Mucosa of descending colon (tissue), 3 donors: ENCODE measurements around the gene UBXN2A. TPM values are rescaled to one million over a fixed set of nuclear protein-coding genes. Genes with fewer than 3 reads are reported as not detected.
"Not testable (repeated sequence)": the region's sequence is repeated elsewhere in the genome, so short reads cannot be mapped to it uniquely, and the experiment has no call there.

Source experiments
- ATAC-seq: fragments of 200-7000 bp; cut with Tn5 transposase; one replicate; pipeline ENCODE4 v1.9.1; 2020; ENCODE audit warnings: mild to moderate bottlenecking, moderate library complexity
- DNase-seq, 3 donors: peaks; one replicate each; pipeline ENCODE4 v3.0.0-alpha.2; 2020
- H3K36me3 ChIP-seq: fragments of 200-600 bp; one replicate; pipeline ENCODE4 v1.8.0; 2021; ENCODE audit warnings: low read depth, mild to moderate bottlenecking
- H3K4me1 ChIP-seq: fragments of 200-600 bp; one replicate; pipeline ENCODE4 v1.8.0; 2021; ENCODE audit warnings: low read depth, mild to moderate bottlenecking
- H3K4me3 ChIP-seq: fragments of 200-600 bp; one replicate; pipeline ENCODE4 v1.8.0; 2021; ENCODE audit warnings: mild to moderate bottlenecking
- H3K9me3 ChIP-seq: fragments of 200-600 bp; one replicate; pipeline ENCODE4 v1.8.0; 2021; ENCODE audit warnings: mild to moderate bottlenecking
- intact Hi-C, 2 donors: fragments of 100-400 bp; cut with DNase I in 1 of 2; cut with micrococcal nuclease in 1 of 2; formaldehyde crosslinking; loops; one replicate each; pipeline versions ENCODE4 v1.11.0 to v1.11.1; 2022; cut with DNase I, micrococcal nuclease
- total RNA-seq, 3 donors: library from RNA; stranded (reverse); fragmentation: NEBNext Ultra II Directional in 2 of 3; extraction: Animal tissue kit (Norgen Biotek cat#: 25700) in 2 of 3; gene quantifications; one replicate each; pipeline versions ENCODE4 v1.2.1 to v1.2.4, GENCODE V29; 2021 to 2023
- TF ChIP-seq, protein P1 (sequence below): fragments of 200-600 bp; IDR thresholded peaks from one replicate; pipeline ENCODE4 v1.8.0; 2022; ENCODE audit warnings: antibody characterized with exemption, mild to moderate bottlenecking
- donor health status: DM: no; HTN: no; CAD: no; lungs with moderate emphysema.
- donor health status: DM: no; HTN: no; CAD: no.
- donor health status: DM: no; HTN: yes; CAD: no.

UBXN2A gene
- total RNA-seq, 3 donors from 2014 or later: 12.9 to 23.9 (median 13.1) TPM

DNA sequence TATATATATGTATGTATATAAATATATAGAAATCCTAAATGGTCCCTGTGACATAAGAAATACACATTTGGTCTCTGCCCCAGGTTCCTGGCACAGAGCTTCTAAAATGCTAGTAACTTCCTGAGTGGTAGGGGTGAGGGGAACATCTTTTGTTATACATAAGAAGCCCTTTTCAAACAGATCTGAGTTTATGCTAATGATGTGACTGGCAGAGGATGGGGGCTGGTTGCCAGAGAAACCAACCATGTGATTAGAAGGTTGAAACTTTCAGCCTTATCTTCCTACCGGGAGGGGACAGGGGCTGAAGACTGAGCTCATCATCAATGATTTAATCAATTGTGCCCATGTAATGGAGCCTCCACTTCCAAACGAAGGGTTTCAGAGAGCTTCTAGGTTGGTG is 86.0 kb downstream of the UBXN2A start:
- Histone ChIP-seq H3K4me1 (no peaks in the 10 kb centered on the region), H3K9me3 (no peaks in the 10 kb centered on the region), H3K36me3 (no peaks in the 10 kb centered on the region), H3K4me3 (no peak overlapping the region)
- TF ChIP-seq, protein P1, sequence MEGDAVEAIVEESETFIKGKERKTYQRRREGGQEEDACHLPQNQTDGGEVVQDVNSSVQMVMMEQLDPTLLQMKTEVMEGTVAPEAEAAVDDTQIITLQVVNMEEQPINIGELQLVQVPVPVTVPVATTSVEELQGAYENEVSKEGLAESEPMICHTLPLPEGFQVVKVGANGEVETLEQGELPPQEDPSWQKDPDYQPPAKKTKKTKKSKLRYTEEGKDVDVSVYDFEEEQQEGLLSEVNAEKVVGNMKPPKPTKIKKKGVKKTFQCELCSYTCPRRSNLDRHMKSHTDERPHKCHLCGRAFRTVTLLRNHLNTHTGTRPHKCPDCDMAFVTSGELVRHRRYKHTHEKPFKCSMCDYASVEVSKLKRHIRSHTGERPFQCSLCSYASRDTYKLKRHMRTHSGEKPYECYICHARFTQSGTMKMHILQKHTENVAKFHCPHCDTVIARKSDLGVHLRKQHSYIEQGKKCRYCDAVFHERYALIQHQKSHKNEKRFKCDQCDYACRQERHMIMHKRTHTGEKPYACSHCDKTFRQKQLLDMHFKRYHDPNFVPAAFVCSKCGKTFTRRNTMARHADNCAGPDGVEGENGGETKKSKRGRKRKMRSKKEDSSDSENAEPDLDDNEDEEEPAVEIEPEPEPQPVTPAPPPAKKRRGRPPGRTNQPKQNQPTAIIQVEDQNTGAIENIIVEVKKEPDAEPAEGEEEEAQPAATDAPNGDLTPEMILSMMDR: no peak
- ATAC-seq (no peak), DNase-seq (no peak)
- intact Hi-C loops: no loop called here

DNA sequence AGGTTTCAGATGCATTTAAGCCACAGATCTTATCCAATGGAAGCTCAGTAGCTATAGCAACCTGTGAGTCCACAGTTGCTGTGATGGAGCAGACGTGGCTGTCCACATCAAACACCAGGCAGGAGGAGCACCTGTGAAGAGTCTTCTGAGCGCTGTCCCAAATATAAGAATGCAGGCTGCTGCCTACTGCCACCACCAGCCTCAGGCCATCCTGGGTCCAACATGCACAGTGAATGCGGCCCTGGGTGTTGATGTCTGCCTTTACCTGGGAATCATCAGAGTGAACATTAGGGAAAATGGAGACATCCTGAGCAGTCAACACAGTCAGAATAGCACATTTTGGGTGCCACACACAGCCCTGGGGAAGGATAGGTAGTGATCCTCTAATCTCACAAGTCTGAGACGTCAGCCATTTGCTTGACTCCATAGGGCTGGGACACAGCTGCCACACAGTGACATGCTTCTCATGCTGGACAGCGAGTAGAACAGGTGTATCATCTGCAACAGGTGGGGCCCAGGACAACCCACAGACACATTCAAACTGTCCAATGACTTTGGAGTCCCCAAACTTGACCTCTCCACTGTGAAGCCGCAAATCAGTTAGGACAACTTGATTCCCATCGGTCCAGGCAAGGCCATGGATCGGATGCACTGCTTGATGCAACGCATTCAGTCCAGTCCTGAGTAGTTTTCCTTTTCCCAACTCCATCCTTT is 98.7 kb downstream of the UBXN2A start:
- Histone ChIP-seq H3K9me3 (no peaks in the 10 kb centered on the region), H3K36me3 (peaks cover 6% of the 10 kb centered on the region), H3K4me3 (no peak overlapping the region), H3K4me1 (no peaks in the 10 kb centered on the region)
- TF ChIP-seq, protein P1: no peak
- DNase-seq: no peak
- intact Hi-C loops: no loop called here
- no peak for ATAC-seq

DNA sequence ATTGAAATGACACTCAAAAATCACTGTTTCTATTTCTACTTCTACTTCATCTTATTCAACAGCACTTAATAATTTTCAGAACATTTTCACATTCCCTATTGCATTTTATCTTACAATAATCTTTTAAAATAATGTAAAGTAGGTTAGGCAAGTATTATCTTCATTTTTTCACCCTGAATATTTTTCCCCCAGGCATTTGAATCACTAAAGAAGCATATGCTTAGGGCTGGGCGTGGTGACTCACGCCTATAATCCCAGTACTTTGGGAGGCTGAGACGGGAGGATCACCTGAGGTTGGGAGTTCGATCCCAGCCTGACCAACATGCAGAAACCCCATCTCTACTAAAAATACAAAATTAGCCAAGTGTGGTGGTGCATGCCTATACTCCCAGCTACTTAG is 100.2 kb downstream of the UBXN2A start:
- Histone ChIP-seq H3K4me3 (no peak overlapping the region), H3K36me3 (peaks cover 6% of the 10 kb centered on the region), H3K9me3 (no peaks in the 10 kb centered on the region), H3K4me1 (no peaks in the 10 kb centered on the region)
- intact Hi-C loops: no loop called here
- DNase-seq (no peak), ATAC-seq (no peak)
- TF ChIP-seq, protein P1: no peak

DNA sequence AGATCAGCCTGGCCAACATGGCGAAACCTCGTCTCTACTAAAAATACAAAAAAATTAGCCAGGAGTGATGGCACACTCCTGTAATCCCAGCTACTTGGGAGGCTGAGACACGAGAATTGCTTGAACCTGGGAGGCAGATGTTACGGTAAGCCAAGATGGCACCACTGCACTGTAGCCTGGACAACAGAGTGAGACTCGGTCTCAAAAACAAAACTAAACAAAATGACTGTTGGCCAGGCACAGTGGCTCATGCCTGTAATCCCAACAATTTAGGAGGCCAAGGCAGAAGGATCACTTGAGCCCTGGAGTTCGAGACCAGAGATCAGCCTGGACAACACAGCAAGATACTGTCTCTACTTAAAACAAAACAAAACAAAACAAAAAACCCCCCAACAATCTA is 102.9 kb downstream of the UBXN2A start:
- H3K9me3 ChIP-seq, H3K36me3 ChIP-seq, DNase-seq, intact Hi-C loops, ATAC-seq, H3K4me1 ChIP-seq, H3K4me3 ChIP-seq: not testable (repeated sequence)

DNA sequence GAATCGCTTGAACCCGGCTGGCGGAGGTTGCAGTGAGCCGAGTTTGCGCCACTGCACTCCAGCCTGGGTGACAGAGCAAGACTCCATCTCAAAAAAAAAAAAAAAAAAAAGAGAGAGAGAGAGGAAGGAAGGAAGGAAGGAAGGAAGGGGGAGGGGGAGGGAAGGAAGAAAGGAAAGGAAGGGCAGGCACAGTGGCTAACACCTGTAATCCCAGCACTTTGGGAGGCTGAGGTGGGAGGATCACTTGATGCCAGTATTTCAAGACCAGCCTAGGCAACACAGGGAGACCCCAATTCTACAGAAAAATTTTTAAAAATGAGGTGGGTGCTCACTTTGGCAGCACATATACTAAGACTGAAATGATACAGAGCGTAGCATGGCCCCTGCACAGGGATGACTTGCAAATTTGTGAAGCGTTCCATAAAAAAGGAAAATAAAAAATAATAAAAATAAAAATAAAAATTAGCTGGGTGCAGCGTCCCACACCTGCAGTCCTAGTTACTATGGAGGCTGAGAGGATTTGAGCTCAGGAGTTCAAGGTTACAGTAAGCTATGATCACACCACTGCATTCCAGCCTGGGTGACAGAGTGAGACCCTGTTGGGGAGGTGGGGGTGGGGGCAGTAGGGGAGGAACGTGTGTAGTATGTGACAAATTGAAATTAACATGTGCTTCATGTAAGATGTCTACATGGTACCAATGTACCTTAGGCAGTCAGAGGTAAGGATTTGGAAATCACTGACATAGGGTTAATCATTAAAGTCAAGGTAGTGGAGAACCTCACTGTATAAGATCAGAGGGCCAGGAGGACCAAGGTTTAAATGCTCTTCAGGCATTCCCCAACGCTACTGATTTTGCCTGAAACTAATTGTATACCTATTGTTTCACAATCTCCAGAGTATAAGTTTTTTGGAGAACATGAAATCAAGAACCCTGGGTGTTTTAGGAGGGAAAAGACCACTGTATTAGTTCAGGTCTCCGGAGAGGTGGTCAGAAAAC is 105.5 kb downstream of the UBXN2A start:
- Histone ChIP-seq H3K4me3 (no peak overlapping the region), H3K36me3 (no peaks in the 10 kb centered on the region), H3K4me1 (peaks cover 6% of the 10 kb centered on the region), H3K9me3 (no peaks in the 10 kb centered on the region)
- TF ChIP-seq, protein P1: no peak
- ATAC-seq: no peak
- DNase-seq: no peak
- intact Hi-C loops: no loop called here

DNA sequence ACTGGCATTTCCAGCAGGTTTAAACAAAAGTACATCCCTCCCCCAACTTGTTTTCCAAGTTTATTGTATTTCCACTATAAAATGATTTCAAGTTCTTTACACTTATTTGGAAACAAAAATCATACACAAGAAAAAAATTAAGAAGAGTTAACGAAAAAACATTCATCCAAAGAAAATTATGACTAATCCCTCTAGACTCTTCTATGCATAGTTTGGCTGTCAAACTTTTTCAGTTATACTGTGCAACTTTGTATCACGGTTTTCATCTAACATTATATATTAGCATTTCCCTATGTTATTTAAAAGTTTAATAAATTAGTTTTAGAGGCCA is 106.3 kb downstream of the UBXN2A start:
- no peak for ATAC-seq
- TF ChIP-seq, protein P1: no peak
- Histone ChIP-seq H3K9me3 (no peaks in the 10 kb centered on the region), H3K36me3 (no peaks in the 10 kb centered on the region), H3K4me1 (peaks cover 6% of the 10 kb centered on the region), H3K4me3 (no peak overlapping the region)
- no peak for DNase-seq
- intact Hi-C loops: no loop called here
